Choroid plexus epithelial cell (primary cell): ENCODE measurements around the gene STK10.

Experiments used
- DNase-seq: peaks from one replicate; pipeline ENCODE4 v3.0.0-alpha.2; 2010; ENCODE audit warnings: low read depth
- H3K4me3 ChIP-seq: 2 replicates; pipeline ENCODE4 v1.5.1; 2011; ENCODE audit warnings: low read depth, mild to moderate bottlenecking, control low read depth, low read length, moderate library complexity
- CTCF ChIP-seq: conservative IDR thresholded peaks from 2 replicates; pipeline ENCODE4 v1.5.1; 2011; ENCODE audit warnings: low read depth, mild to moderate bottlenecking, control low read depth, inconsistent platforms, low read length, moderate library complexity

Gene STK10

GRCh38 chr5:172048170-172048422 is 139.9 kb downstream of the STK10 start:
- no peak for TF ChIP-seq CTCF
- H3K4me3 ChIP-seq: no peak overlapping the region
- no peak for DNase-seq

GRCh38 chr5:172046593-172046992 is 141.4 kb downstream of the STK10 start:
- no peak for DNase-seq
- no peak for TF ChIP-seq CTCF
- H3K4me3 ChIP-seq: no peak overlapping the region

GRCh38 chr5:172045315-172045632 is 142.8 kb downstream of the STK10 start:
- no peak overlapping the region for H3K4me3 ChIP-seq
- TF ChIP-seq CTCF: no peak
- DNase-seq: no peak

- no peak overlapping the region for H3K4me3 ChIP-seq
- TF ChIP-seq CTCF: no peak
- no peak for DNase-seq
Observed at GRCh38 chr5:172044631-172045314, 143.3 kb downstream of the STK10 start.

- DNase-seq: no peak
- H3K4me3 ChIP-seq: no peak overlapping the region
- TF ChIP-seq CTCF: no peak
Observed at GRCh38 chr5:172043865-172044264, 144.2 kb downstream of the STK10 start.

GRCh38 chr5:172042183-172042582 is 145.8 kb downstream of the STK10 start:
- TF ChIP-seq CTCF: no peak
- H3K4me3 ChIP-seq: no peak overlapping the region
- no peak for DNase-seq

GRCh38 chr5:172038167-172038566 is 149.9 kb downstream of the STK10 start:
- DNase-seq: no peak
- H3K4me3 ChIP-seq: no peak overlapping the region
- no peak for TF ChIP-seq CTCF
